HG03045 (cell line): ENCODE results near the gene TCP11L1.
"Not testable (repeated sequence)": the region's sequence is repeated elsewhere in the genome, so short reads cannot be mapped to it uniquely, and the experiment has no call there.

ENCODE experiments used
- ATAC-seq: cut with Tn5 transposase; IDR thresholded peaks from one replicate; pipeline ENCODE4 v1.9.1; 2021; ENCODE audit warnings: mild to moderate bottlenecking, moderate library complexity; ENCODE audit not compliant: unreplicated experiment

TCP11L1 gene

GRCh38 chr11:33027846-33028536, 11.4 kb upstream of the TCP11L1 start:
- ATAC-seq, result no peak

- ATAC-seq, result no peak
Measured at GRCh38 chr11:33028537-33028914, 10.8 kb upstream of the TCP11L1 start.

- not testable (repeated sequence) for ATAC-seq
Measured at GRCh38 chr11:33029218-33029617, 10.2 kb upstream of the TCP11L1 start.

GRCh38 chr11:33033493-33033892, 5.9 kb upstream of the TCP11L1 start:
- no peak for ATAC-seq

- ATAC-seq, result no peak
Measured at GRCh38 chr11:33035011-33035410, 4.4 kb upstream of the TCP11L1 start.

GRCh38 chr11:33040033-33040861, 875 bp downstream of the TCP11L1 start:
- peak; percentile 31 for ATAC-seq

GRCh38 chr11:33040862-33041453, 1.6 kb downstream of the TCP11L1 start:
- ATAC-seq, result no peak

- no peak for ATAC-seq
Measured at GRCh38 chr11:33043221-33043830, 4.0 kb downstream of the TCP11L1 start.

- ATAC-seq, result no peak
Measured at GRCh38 chr11:33044285-33044756, 4.9 kb downstream of the TCP11L1 start.

- ATAC-seq, result no peak
Measured at GRCh38 chr11:33045551-33046255, 6.3 kb downstream of the TCP11L1 start.

GRCh38 chr11:33048701-33049100, 9.3 kb downstream of the TCP11L1 start:
- ATAC-seq, result not testable (repeated sequence)

GRCh38 chr11:33049565-33050408, 10.4 kb downstream of the TCP11L1 start:
- ATAC-seq, result not testable (repeated sequence)

- ATAC-seq, result no peak
Measured at GRCh38 chr11:33052231-33052630, 12.9 kb downstream of the TCP11L1 start.

GRCh38 chr11:33055375-33055774, 16.0 kb downstream of the TCP11L1 start:
- no peak for ATAC-seq

GRCh38 chr11:33057284-33057683, 17.9 kb downstream of the TCP11L1 start:
- ATAC-seq, result no peak

- ATAC-seq, result no peak
Measured at GRCh38 chr11:33059331-33060007, 20.1 kb downstream of the TCP11L1 start.

GRCh38 chr11:33060271-33060670, 20.9 kb downstream of the TCP11L1 start:
- no peak for ATAC-seq

- ATAC-seq, result no peak
Measured at GRCh38 chr11:33062137-33062536, 22.8 kb downstream of the TCP11L1 start.

- ATAC-seq, result no peak
Measured at GRCh38 chr11:33063326-33063881, 24.0 kb downstream of the TCP11L1 start.
